CD4-positive, alpha-beta T cell treated with Interleukin-6 for 4 hours (primary cell): Measurements from ENCODE around the gene CHAMP1.
A peak's percentile ranks its signal among the peaks of the same experiment; 100 is the strongest.

ENCODE experiments used
- DNase-seq: peaks from one replicate; pipeline ENCODE4 v3.0.0-alpha.2; 2020; ENCODE audit warnings: mixed read lengths

Gene CHAMP1, protein sequence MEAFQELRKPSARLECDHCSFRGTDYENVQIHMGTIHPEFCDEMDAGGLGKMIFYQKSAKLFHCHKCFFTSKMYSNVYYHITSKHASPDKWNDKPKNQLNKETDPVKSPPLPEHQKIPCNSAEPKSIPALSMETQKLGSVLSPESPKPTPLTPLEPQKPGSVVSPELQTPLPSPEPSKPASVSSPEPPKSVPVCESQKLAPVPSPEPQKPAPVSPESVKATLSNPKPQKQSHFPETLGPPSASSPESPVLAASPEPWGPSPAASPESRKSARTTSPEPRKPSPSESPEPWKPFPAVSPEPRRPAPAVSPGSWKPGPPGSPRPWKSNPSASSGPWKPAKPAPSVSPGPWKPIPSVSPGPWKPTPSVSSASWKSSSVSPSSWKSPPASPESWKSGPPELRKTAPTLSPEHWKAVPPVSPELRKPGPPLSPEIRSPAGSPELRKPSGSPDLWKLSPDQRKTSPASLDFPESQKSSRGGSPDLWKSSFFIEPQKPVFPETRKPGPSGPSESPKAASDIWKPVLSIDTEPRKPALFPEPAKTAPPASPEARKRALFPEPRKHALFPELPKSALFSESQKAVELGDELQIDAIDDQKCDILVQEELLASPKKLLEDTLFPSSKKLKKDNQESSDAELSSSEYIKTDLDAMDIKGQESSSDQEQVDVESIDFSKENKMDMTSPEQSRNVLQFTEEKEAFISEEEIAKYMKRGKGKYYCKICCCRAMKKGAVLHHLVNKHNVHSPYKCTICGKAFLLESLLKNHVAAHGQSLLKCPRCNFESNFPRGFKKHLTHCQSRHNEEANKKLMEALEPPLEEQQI

DNA sequence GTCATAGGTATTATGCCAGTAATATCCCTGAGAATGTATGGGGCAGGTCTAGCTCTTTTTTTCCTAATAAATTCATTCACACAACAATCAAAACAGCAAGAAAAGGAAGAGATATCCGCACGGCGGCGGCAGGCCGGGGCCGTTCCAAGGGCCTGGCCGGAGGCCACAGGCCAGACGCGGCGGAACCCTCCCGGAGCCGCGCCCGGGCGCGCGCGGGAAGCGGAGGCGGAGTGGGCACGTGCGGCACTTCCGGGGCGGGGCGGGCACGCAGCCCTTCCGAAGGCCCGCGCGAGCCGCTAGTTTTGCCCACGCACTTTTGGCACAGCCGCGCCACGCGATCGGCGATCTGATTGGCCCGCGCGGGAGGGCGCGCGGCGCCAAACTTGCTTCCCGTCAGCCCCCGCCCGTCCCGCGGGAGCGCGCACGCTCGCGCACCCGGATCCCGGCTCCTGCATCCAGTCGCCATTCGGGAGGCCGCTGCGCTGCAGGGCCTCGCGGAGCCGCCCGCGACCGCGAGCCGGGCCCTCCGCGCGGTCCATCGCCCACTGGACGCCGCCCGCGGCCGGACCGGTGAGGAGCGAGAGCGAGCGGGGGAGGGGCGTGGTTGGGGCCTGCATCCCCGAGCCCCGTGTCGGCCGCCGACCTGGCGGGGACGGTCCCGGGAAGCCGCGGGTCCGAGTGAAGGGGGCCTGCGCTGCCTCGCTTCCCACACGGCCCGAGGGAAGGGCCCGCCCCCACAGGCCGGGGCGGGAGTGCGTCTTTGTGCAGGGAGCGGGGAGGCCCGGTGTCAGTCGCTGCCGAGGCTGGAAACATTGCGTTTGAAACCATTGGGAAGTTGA is at the start of gene CHAMP1:
TSS of gene CHAMP1 (plus strand) at position 430 of the 839 bp plus-strand sequence. CDS start 9,340 bp downstream, outside the sequence.
- DNase-seq, result peak; percentile 94

DNA sequence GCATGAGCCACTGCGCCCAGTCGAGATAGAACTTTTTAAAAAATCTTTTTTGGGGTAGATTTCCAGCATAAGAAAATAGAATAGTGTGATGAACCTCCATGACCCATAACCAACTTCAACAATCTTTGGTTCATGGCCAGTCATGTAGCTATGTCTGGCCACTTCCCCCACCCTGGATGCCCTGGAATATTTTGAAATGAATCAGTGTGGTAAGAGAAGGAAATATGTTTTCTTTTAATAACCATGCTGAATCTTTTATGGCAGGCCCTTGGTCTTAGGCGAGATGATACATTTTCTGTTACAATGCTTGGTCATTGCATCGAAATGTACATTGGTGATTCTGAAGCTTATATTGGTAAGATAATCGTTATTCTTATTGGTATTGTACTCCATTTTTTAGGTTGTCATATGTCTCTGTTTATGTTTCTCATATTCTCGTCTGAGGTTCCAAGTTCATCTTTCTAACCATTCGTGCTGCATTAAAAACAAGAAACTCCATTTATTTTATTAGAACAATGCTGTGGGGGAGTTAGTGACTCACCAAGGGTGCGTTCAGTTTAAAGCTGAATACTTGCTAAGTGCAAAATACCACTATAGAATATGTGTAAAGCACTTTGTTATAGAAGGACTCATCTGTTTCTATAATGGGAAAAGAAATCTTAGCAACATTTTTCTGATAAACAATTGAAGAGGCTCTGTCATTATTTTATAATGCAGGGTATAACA is 49.3 kb upstream of the CHAMP1 start:
- no peak for DNase-seq

DNA sequence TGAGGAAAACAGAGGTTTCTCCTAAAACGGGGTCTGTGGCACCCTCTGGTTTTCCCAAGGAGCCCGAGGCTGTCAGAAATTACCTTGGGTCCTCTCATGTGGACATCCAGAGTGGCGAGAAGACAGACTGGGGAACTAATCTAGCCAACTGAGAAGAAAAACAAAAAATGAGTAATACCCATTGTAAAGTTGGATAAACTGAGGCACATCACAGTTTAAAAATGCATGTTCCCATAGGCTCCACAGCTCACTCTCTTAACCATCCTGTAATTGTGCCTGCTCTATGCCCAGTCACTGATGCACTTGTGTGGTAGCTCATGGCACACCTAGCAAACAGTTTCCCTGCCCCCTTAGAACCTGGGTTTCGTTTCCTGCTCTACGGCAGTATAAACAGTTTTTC is 48.1 kb upstream of the CHAMP1 start:
- DNase-seq, result no peak

DNA sequence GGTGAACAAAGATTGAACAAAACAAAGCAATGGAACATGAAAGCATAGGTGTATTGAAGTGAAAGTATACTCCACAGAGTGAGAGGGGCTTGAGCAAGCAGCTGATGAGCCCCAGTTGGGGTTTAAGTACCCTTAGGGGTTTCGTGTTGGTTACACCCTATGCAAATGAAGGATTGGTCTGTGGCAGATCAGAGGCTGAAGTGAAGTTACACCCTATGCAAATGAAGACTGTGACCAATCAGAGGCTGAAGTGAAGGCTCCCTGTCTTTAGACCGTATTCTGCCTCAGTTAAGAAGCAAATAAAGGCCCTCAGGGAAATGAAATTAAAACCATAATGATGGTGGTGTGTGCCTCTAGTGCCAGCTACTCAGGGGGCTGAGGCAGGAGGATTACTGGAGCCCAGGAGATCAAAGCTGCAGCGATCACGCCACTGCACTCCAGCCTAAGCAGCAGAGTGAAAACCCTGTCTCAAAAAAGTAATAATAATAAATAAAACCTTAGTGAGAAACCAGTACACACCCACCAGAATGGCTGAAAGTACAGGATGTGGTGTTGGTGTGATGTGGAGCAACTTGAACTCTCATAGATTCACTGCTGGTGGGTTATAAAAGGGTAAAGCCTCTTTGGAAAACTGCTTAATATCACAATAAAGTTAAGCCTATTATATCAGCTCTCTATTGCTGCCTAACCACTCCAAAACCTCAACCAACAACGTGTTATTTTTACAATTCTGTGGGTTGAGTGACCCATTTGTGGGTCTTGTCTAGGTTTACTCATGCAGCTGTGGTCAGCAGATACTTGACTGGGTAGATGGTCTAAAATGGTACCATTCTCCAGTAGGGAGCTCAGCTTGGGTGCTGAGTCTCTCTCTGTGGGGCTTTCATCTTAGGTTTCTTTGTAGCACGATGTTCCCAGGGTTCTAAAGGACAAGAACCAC is 45.7 kb upstream of the CHAMP1 start:
- DNase-seq, result no peak

DNA sequence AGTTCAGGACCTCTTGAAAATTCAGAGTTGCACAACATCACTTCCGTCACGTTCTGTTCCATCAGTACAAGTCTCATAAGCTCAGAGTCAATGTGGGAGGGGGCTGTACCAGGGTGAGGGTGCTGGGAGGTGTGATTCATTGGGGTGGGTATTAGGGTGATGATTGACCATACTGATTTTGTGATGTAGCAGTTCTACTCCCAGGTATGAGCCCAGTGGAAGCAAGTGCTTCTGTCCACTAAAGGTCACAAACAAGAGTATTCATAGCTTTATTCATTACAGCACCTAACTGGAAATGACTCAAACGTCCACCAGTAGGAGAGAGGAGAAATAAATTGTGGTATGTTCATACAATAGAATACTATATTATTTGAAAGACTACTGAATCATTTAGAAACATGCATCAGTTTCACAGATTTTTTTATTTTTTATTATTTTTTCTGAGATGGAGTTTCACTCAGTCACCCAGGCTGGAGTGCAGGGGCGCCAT is 45.0 kb upstream of the CHAMP1 start:
- no peak for DNase-seq

DNA sequence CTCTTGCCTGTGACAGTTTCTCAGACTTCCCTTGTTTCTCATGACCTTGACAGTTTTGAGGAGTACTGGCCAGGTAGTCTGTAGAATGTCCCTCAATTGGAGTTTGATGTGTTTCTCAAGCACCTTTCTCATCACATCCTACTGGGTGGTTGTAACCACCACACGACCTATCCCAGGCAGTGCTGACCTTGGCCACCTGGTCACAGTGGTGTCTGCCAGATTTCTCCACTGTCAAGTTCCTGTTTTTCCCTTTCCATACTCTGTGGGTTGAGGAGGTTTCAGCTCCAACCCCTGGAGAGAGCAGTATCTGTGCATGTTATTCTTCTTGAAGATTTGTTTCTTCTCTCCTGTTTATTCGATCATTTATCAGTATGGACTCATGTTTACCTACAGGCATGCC is 41.3 kb upstream of the CHAMP1 start:
- no peak for DNase-seq

DNA sequence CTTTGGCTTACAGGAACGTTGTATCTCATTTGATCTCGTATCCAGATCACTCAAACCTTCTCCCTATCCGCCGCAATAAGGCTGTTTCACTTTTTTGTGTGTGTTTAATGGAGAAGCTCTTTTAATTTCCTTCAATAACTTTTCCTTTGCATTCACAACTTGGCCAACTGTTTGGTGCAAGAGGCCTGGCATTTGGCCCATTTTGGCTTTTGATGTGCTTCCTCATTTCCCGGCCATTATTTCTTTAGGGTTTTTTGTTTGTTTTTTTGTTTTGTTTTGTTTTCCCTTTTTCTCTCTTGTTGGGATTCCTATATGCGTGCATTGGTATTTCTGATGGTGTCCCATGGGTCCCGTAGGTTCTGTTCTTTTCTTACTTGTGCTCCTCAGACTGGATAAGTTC is 39.0 kb upstream of the CHAMP1 start:
- no peak for DNase-seq

DNA sequence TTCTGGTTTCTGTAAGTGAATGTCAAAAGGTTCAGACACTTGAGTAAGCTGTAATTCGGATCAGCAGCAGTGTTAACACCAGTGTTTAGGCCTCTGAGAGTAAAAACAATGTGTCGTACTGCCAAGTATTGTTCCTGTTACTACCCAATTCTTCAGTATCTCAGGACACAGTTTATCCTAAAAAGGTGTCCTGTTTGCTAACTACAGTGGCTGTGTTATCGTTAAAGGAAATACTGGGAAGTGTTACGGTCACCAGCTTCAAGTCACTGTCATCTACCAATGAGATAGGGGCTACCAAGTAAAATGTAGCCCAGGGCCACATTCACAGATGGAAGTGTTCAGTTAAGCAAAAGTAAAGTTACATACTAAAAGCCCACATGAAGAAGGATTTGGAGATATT is 35.2 kb upstream of the CHAMP1 start:
- no peak for DNase-seq

DNA sequence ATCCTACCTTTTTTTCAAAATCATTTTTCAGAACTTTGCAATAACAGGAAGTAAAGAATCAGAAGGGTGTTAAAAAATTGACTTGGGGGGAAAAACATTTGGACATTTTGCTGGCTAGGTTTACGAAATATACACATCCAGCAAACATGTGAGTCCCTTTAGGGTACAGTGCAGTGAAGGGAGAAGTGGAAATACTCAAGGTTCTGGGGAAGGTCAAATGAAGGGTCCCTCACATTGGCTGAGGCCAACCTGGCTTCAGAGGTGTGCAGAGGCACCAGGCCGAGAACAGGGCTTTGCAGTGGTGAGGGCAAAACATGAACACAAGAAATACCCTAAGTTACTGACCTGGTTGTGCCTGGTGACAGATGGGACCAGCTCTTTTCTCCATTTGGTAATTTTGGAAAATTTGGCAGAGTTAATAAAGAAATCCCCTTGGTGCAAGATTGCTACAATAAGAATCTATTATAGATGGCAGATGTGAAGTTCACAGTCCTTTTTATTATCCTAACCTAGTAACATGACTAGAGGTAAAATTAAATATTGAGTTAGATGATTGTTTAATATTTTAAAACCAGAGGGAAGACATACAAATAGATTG is 34.4 kb upstream of the CHAMP1 start:
- peak; percentile 7 for DNase-seq

DNA sequence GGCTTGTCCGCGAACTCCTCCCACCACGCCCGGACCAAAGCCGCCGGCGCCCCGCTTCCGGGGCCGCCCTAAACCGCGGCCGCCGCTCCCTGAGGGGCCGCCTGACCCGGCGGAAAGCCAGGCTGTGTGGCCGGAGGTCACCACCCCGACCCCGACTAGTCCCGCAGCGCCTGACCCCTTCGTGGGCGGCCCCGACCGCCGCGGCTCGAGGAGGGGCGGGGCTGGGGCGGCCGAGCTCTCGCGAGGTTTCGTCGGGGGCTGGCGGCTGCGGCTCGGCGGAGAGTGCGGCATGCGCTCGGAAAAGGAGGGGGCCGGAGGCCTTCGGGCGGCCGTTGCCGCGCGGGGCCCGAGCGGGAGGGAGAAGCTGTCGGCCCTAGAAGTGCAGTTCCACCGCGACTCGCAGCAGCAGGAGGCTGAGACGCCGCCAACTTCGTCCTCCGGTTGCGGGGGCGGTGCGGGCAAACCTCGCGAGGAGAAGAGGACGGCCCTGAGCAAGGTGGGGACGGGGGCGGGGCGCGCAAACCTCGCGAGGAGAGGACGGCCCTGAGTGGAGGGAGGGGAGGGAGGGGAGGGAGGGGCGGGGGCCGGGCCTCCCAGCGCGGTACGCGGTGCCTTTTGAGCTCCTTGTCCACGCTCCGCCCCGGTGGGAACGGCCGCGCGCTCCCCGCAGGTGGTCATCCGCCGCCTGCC is 32.8 kb upstream of the CHAMP1 start, which contains the start of gene UPF3A:
TSS of gene UPF3A (plus strand) at position 251 of the 690 bp plus-strand sequence. CDS start at position 290, 39 bp downstream.
- peak; percentile 96 for DNase-seq

DNA sequence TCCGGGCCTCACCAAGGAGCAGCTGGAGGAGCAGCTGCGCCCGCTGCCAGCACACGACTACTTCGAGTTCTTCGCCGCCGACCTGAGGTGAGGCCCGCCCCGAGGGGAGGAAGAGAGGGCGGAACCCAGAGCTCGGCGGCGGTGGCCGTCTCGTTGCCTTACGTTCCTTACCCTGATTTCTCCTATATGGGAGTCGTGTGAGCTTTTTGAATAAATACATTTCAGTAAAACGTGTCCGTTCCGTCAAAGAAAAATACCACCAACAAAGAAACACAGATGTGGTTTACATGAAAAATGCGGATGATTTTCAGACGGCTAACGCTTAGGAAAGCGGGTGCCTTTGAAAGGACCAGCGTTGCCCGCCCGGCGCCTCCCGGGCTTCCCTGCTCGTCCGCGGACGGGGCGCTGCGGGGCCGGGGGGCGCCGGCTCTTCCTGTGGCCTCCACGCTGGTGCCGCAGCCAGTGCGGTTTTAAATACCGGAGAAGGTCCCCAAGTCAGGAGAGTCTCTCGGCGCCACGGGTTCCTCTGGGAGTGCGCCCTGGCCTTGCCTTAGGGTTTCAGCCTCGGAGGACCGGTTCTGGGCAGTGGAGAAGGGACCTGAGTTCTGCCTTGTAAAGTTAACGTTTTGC is 32.1 kb upstream of the CHAMP1 start:
- DNase-seq, result peak; percentile 76

DNA sequence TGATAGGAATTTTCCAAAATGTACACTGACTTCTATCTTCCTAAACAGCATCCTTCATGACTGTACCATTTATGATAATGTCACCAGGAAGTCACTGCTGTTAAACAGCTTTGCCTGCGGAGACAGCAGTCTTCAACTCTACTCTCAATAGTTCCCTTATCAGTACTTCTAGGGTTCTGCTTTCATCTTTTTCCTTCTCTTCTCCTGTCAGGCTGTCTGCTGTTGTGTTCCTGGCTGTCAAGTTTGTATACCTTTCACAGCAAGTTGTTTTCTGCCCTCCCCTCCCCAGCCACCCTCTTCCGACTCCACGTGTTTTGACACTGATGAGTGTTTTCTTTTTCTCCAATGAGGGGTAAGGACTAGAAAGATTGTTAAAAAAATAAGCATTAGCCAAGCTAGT is 30.7 kb upstream of the CHAMP1 start:
- no peak for DNase-seq

DNA sequence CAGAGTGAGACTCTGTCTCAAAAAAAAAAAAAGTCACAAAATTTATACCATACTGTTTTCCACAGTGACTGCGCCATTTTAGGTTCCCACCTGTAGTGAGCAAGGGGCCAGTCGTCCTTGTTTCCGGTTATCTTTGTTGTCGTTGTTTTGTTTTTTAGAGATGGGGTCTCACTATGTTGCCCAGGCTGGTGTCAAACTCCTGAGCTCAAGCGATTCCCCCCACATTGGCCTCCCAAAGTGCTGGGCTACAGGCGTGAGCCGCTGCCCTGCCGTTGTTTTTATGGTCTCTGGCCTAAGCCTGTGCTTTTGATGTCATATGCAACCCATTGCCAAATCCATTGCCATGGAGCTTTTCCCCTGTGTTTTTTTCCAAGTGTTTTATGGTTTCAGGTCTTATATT is 29.6 kb upstream of the CHAMP1 start:
- DNase-seq, result no peak

DNA sequence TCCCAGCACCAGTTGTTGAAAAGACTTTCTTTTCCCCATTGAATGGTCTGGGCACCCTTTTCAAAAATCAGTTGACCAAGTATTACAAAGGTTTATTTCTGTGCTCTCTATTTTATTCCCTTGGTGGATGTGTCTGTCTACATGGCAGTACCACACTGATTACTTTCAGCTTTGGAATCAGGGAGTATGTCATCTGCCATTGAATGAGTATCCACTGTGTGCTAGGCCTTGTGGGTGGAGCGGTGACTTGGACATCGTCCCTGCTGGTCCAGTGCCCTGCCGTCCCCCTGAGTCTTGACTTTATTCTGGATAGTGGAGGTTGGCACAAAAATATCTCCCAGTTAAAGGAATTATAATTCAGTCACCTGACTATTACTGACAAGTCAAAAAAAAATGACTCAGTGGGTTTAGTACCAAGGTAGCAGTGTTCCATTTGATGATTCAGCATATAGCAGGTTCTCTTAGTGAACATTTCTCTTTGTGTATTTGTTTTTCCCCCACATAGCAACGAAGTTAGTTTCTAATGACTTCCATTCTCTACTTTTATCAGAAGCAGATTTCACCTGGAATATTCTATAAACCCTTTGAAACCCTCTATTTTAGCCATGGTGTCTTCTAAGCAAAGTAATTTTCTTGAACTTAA is 29.0 kb upstream of the CHAMP1 start:
- no peak for DNase-seq

DNA sequence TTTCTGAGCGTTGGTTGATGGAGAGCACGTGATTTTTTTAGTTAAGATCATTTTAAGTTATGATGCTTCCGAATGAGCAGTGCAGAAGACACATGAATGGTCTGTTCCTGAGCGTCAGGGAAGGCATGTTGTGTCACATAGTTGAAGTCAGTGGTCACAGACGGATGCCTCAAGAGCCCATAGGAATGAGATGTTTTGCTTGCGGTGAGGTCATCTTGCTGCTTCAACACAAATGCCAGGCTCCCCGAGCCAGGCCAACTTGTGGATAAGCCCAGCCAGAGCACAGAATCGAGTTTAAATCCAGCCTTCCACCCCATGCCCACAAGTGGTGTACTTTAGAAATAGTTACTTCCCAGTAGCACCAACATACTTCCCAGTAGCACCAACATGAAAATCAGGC is 27.5 kb upstream of the CHAMP1 start:
- no peak for DNase-seq

DNA sequence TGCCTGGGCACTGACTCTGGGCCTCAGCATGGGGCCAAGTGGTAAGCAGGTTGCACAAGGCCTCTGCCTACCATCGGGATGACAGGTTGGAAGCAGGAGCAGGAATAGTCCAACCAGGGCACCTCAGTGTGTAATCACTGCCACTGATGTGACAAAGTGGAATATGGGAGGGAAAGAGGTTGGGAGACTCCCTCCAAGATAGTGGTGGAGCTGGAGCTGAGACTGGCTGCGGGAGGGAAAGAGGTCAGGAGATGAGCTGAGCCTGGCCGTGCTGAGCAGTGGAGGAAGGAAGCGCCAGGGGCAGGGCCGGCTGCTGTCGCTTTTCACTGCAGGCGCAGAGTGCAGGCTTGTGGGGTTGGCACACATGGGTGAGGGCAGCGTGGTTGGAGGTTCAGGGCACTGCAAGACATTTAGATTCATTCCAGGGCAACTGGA is 26.1 kb upstream of the CHAMP1 start:
- DNase-seq, result no peak

DNA sequence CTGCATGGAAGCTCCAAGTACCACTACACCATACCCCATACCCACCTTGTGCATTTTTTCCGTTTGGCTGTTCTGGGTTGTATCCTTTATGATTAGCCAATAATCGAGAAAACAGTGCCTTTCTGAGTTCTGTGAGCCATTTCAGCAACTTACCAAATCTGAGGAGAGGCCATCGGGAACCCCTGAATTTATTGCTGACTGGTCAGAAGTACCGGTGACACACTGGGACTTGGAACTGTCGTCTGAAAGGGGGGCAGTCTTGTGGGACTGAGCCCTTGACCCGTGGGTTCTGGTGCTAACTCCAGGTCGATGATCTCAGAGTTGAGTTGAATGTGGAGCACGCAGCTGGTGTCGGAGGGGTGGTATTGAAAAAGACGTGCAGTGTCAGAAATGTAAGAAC is 17.9 kb upstream of the CHAMP1 start:
- no peak for DNase-seq

DNA sequence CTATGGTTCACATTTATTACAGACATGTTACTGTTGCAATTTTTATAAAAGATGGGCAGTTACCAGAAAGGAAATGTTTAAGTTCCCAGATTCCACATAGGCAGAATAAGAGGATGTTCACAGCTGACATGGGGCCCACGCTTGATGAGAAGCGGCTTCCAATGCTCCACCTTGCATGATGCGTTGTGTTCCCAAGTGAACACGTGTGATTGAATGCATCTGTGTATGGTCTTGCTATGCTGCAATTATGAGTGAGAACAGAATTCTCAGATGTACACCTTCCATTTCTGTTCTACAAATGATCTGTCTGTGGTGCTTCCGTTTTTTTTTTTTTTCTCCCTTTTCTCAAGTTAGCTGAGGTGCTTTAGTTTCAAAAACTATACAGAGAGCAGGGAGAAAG is 17.4 kb upstream of the CHAMP1 start:
- no peak for DNase-seq

DNA sequence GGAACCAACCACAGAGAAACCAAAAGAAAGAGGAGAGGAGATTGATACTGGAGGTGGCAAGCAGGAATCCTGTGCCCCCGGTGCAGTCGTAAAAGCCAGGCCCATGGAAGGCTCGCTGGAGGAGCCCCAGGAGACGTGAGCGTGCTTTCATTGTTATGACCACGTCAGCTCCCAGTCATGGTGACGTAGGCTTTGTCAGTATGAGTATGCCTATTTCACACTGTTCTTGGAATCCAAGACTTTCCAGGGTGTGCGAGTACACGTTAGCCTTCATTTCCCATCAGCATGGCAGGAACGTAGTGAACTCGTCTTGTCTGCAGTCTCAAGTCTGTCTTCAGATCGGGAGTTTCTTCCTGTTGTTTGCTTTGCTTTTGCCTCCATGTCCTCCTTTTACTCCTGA is 15.4 kb upstream of the CHAMP1 start:
- DNase-seq, result no peak
